ENCODE measurements around the gene MED20. TPM values are rescaled to one million over a fixed set of nuclear protein-coding genes. Genes with fewer than 3 reads are reported as not detected.

Gene MED20, protein sequence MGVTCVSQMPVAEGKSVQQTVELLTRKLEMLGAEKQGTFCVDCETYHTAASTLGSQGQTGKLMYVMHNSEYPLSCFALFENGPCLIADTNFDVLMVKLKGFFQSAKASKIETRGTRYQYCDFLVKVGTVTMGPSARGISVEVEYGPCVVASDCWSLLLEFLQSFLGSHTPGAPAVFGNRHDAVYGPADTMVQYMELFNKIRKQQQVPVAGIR
- total RNA-seq: 24.3 and 30.0 TPM in 2 replicates
- long read RNA-seq, transcript MED20-201 (4 exons, 2,438 nt): major isoform, 23 of 27 reads
- long read RNA-seq, partial matches to known transcripts: 0 of 27 reads
- long read RNA-seq, other reads (novel, unspliced or antisense): 4 of 27 reads

DNA sequence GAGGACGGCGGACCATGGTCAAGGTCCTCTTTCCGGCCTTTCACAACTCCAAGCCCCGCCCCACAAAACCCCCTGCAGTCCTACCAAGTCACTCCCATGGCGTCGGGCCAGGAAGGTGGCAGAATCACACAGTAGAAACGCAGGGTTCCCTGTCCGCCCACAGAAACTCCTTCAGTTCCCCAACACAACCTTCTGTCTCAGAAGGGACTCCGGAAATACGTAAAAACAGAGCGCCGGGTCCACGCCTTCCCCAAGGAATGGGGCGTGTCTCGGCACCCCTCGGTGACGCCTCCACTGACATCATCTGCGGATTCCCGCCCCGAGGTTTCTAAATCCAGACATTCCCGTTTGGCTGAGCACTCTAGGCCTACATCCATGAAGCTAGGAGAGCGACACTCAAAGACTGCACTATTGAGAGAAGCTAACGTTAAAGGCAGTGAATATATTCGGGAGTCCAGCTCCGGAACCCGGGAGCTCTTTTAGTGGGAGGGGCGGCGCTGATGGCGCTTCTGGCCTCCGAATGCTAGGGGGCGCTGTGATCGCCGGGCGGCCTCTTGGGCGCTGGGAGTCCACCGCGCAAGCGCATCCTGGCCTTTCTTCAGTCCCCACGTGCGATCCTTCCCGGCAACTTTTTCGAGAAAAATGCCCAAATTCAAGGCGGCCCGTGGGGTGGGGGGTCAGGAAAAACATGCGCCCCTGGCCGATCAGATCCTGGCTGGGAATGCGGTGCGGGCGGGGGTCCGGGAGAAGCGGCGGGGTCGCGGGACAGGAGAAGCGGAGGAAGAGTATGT is at the start of gene MED20, which contains the start of gene BYSL:
MED20 (minus strand) TSS at position 219 of the 791 bp plus-strand sequence; CDS start at position 98, 121 bp downstream.
BYSL (plus strand) TSS at position 579 of the 791 bp plus-strand sequence; CDS start at position 643, 64 bp downstream.
- Mint-ChIP-seq H3K9me3 (ENCODE audit: unreplicated experiment) (no peaks in the 10 kb centered on the region), H3K27me3 (ENCODE audit: unreplicated experiment) (no peaks in the 10 kb centered on the region), H3K36me3 (ENCODE audit: unreplicated experiment) (peaks cover 15% of the 10 kb centered on the region), H3K4me1 (ENCODE audit: unreplicated experiment) (peaks cover 52% of the 10 kb centered on the region), H3K27ac (ENCODE audit: unreplicated experiment) (peak within 1 kb of the TSS; percentile 100), H3K4me3 (ENCODE audit: unreplicated experiment) (peak within 1 kb of the TSS; percentile 100)
- TF ChIP-seq, protein P1, sequence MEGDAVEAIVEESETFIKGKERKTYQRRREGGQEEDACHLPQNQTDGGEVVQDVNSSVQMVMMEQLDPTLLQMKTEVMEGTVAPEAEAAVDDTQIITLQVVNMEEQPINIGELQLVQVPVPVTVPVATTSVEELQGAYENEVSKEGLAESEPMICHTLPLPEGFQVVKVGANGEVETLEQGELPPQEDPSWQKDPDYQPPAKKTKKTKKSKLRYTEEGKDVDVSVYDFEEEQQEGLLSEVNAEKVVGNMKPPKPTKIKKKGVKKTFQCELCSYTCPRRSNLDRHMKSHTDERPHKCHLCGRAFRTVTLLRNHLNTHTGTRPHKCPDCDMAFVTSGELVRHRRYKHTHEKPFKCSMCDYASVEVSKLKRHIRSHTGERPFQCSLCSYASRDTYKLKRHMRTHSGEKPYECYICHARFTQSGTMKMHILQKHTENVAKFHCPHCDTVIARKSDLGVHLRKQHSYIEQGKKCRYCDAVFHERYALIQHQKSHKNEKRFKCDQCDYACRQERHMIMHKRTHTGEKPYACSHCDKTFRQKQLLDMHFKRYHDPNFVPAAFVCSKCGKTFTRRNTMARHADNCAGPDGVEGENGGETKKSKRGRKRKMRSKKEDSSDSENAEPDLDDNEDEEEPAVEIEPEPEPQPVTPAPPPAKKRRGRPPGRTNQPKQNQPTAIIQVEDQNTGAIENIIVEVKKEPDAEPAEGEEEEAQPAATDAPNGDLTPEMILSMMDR (IDR thresholded peaks at IDR 0.05): peak; percentile 99
- peak; percentile 96 for DNase-seq (ENCODE audit: extremely low spot score, unreplicated experiment)

DNA sequence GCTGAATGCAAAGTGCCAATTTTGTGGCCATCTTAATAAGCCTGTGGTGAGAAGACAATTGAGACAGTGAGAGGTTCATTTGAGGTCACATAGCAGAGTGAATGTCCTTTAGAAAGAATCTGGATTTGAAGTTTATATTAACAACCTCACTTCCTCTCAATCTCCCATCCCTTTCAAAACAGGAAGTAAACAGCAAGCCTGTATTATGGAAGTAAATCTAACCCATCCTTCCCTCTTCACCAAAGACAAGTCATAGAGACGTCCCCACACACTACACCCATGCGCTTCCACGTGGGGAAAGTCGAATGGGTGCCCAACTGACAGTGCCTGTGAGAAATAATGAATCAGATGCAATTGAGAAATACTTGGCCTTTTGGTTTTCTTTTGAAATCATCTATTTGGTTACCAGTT is 49.5 kb upstream of the MED20 start:
- Mint-ChIP-seq H3K36me3 (ENCODE audit: unreplicated experiment) (peaks cover 3% of the 10 kb centered on the region), H3K27me3 (ENCODE audit: unreplicated experiment) (no peaks in the 10 kb centered on the region), H3K27ac (ENCODE audit: unreplicated experiment) (peak overlapping the region; percentile 24), H3K4me3 (ENCODE audit: unreplicated experiment) (no peak overlapping the region), H3K4me1 (ENCODE audit: unreplicated experiment) (peaks cover 32% of the 10 kb centered on the region), H3K9me3 (ENCODE audit: unreplicated experiment) (no peaks in the 10 kb centered on the region)
- DNase-seq (ENCODE audit: extremely low spot score, unreplicated experiment): no peak
- TF ChIP-seq, protein P1 (IDR thresholded peaks at IDR 0.05): no peak

DNA sequence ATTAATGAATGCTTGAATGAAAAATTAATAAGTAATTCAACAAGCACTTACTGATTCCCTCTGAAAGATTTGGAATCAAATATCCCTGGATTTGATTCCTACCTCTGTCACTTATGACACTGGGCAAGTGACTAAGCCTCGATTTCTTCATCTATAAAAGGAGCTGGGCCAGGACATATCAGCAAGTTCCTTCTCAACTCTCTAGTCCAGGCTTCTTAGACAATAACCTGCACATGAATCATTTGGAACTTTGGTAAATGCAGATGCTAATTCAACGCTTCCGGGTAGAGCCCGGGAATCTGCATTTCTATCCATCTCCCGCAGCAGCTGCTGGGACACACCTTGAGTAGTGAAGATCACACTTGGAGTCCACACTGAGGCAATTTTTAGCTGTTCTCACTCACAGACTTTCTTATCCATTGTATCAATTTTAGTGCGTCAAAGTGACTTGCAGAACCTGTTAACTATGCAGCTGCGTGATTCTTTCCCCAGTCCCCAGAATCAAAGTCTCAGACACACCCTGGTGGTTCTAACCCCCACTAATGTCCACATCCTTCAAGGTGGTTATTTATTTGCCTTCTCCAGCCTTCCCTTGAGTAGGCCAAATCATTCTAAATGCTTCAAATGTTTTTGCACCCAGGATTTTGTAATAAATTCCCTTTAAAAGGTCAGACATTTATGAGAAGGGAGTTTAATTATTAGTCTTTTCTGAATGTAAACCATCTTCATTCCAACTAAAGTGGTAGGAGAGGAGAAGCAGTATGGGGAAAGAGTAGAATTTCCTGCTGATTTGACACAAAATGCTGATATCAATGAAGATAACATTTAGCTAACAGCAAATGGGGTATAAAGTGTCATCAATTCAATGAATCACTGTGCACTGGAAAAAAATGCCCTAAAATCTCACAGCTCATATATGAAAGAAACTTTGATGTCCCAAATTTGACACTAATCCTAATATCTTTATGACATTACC is 46.7 kb upstream of the MED20 start:
- H3K4me1 Mint-ChIP-seq (ENCODE audit: unreplicated experiment): peaks cover 27% of the 10 kb centered on the region
- peaks cover 10% of the 10 kb centered on the region for H3K36me3 Mint-ChIP-seq (ENCODE audit: unreplicated experiment)
- no peaks in the 10 kb centered on the region for H3K9me3 Mint-ChIP-seq (ENCODE audit: unreplicated experiment)
- no peak overlapping the region for H3K4me3 Mint-ChIP-seq (ENCODE audit: unreplicated experiment)
- H3K27me3 Mint-ChIP-seq (ENCODE audit: unreplicated experiment): no peaks in the 10 kb centered on the region
- no peak overlapping the region for H3K27ac Mint-ChIP-seq (ENCODE audit: unreplicated experiment)
- no peak for DNase-seq (ENCODE audit: extremely low spot score, unreplicated experiment)
- TF ChIP-seq, protein P1 (IDR thresholded peaks at IDR 0.05): no peak

DNA sequence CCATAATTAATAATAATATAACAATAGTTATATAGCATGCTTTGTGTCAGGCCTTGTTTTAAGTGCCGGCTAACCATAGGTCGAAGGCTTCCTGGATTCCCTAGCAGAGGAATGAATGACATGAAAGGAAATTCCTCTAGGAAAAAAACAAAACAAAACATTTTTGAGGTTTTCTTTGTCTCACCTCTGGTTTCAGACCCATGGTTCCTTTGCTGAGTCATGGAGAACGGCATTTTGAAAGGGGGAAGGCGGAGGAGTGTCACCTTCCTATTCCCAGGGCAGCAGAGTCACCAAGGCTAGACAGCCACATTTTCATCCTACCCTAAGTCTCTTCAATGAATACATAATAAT is 46.0 kb upstream of the MED20 start:
- Mint-ChIP-seq H3K27ac (ENCODE audit: unreplicated experiment) (no peak overlapping the region), H3K36me3 (ENCODE audit: unreplicated experiment) (peaks cover 10% of the 10 kb centered on the region), H3K27me3 (ENCODE audit: unreplicated experiment) (no peaks in the 10 kb centered on the region), H3K4me3 (ENCODE audit: unreplicated experiment) (no peak overlapping the region), H3K9me3 (ENCODE audit: unreplicated experiment) (no peaks in the 10 kb centered on the region), H3K4me1 (ENCODE audit: unreplicated experiment) (peaks cover 27% of the 10 kb centered on the region)
- TF ChIP-seq, protein P1 (IDR thresholded peaks at IDR 0.05): no peak
- DNase-seq (ENCODE audit: extremely low spot score, unreplicated experiment): no peak

All from osteocyte (in vitro differentiated cells).